Posterior vena cava (tissue), 2 donors: ENCODE measurements around the gene TGFBR3. TPM values are rescaled to one million over a fixed set of nuclear protein-coding genes. Genes with fewer than 3 reads are reported as not detected.
A peak's percentile ranks its signal among the peaks of the same experiment; 100 is the strongest.

Experiments used
- DNase-seq: peaks from one replicate; pipeline ENCODE4 v3.0.0-alpha.2; 2020; ENCODE audit warnings: low spot score
- intact Hi-C, 2 donors: fragments of 100-400 bp; cut with DNase I; formaldehyde crosslinking; loops; one replicate each; pipeline versions ENCODE4 v1.14.1 to v1.14.2; 2022 to 2023
- total RNA-seq, 2 donors: library from RNA; stranded (reverse); fragmentation: NEBNext Ultra II Directional; extraction: Animal tissue kit (Norgen Biotek cat#: 25700); gene quantifications; one replicate each; pipeline ENCODE4 v1.2.1, GENCODE V29; 2021
- donor health status: DM: yes; HTN: yes; CAD: no.
- donor health status: DM: yes; HTN: yes; CAD: no.

TGFBR3 gene
- total RNA-seq, 2 donors from 2014 or later: 86.7 to 106 TPM

DNA sequence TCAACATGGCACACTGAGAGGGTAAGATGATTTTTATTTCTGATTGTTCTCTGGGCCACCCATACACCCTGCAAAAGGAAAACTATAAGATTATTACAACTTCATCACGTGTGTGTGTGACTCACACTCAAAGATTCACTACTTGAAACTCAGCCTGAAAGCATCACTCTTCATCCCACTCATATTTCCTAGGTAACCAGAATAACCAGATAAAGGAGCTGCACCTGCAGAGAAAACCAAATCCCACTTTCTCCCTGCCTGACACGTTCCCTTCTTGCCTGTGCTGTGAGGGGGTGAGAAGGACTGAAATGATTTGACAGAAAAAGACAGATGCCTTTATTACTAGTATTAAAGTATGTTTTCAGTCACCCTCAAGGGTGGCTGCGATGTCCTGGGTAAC is 131.6 kb downstream of the TGFBR3 start:
- DNase-seq: no peak

GRCh38 chr1:91753878-91754277 is 132.1 kb downstream of the TGFBR3 start:
- no peak for DNase-seq
- intact Hi-C loops: no loop called here

More for the DNA sequence above, 131.6 kb downstream of the TGFBR3 start:
- intact Hi-C loops: no loop called here

DNA sequence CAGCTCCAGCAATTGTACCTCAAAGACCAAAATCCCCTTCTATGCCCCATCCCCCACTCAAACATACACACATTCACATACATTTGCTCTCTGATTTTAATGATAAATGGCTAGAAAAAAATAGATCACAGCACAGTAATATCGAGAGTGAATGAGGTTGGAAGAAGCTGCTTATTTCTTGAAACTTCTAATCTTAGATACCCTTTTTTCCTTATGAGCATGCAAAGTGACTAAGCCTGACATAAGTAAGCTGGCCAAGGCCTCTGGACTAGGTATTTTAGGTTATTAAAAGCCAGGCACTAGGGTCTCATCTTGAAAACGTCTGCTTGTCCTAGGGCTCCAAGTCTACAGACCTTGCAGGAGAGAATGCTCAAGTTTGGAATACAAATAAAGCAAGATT is 133.6 kb downstream of the TGFBR3 start:
- intact Hi-C loops: no loop called here
- no peak for DNase-seq

- intact Hi-C loops: no loop called here
- no peak for DNase-seq
Observed at GRCh38 chr1:91751275-91751674, 134.7 kb downstream of the TGFBR3 start.

DNA sequence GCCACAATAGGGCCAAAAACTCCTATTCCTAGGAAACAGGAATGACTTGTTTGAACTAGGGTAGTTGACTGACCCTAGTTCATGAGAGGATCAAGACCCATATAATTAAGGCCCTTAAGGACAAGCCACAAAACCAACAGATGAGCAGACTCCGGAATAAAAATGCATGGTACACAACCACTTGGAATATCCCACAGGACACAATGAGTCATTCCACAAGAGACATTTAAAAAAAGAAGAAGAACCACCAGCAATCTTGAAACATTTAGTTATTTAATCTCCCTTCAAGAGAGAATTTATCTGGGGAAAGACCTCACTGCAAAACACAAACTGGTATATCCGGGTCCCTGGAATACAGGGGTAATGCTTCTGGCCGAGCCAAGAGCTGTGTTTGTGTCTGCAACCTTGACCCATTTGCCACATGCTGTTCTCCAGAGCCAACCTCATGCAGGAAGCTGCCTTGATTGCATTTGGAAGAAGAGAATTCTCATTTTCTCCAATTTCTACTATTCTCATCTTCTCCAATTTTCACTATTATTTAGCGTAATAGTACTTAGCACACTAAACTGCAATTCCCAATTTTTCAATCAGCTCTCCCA is 135.5 kb downstream of the TGFBR3 start:
- intact Hi-C loops: no loop called here

GRCh38 chr1:91749788-91750231 is 136.1 kb downstream of the TGFBR3 start:
- no peak for DNase-seq
- intact Hi-C loops: no loop called here

More for the DNA sequence above, 135.5 kb downstream of the TGFBR3 start:
- DNase-seq: no peak

DNA sequence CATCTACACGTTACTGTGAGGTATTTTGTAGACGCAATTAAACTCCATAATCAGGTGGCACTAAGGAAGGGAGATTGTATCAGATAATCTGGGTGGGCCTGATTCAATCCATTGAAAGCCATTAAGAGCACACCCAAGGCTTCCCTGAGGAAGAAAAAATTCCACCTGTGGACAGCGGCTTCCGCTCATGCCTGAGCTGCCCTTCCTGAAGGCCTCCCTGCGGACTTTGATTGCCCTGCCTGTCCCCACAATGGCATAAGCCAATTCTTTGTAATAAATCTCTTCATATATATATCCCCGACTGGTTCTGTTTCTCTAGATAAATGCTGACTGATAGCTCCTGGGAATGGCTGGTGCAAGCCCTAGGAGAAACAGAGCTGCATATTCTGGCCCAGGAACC is 138.3 kb downstream of the TGFBR3 start:
- no peak for DNase-seq
- intact Hi-C loops: no loop called here

- DNase-seq: no peak
- intact Hi-C loops: no loop called here
Observed at GRCh38 chr1:91746728-91747338, 139.1 kb downstream of the TGFBR3 start.

DNA sequence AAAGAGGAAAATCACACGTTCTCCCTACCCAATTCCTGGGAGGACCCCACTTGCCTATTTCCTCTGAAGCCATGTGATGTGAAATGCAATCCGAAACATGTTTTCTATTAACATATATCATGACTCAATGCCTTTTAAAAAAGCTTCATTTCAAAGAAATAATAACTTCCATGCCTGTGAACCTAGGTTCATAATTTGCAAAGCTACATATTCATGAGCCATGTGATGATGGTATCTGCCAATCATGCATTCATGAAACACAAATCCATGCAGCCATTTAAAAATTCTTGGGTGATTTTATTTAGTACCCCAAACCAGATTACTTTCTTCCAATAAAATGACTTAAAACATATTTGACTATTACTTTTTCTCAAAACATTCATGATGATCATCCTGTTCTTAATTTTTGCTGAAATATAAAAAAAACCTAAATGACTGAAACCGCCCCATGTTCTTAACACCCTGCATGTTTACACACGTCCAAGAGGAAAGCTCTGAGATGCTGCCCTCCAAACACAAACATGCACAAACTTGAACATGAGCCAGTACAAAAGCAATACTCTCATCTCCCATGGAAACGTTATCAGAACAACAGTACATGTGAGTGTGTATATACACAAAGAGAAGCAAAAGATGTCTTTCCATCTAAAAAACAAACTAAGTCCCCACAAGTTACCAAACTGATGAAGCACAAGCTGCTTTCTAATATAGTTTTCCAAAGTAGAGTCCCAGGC is 140.1 kb downstream of the TGFBR3 start:
- DNase-seq: no peak
- intact Hi-C loops: no loop called here

GRCh38 chr1:91744953-91745639 is 140.9 kb downstream of the TGFBR3 start:
- no peak for DNase-seq
- intact Hi-C loops: no loop called here

GRCh38 chr1:91742848-91743292 is 143.1 kb downstream of the TGFBR3 start:
- peak; percentile 90 for DNase-seq
- intact Hi-C loops: no loop called here

DNA sequence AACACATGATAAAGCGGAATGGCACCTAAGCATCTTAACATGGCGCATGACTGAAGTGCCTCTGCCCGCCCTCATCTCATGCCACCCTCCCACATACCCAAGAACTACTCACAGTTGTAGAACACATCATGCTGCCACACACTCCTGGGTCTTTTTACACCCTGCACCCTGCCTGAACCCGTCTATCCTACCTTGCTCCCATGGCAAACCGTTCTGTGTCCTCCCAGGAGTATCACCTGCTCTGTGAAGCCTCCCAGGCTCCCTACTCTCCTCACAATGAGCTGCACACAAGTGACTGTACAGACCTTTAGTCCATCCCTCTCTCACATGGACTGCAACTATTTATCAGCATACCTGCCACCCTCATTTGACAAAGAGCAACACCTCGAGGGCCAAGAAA is 144.0 kb downstream of the TGFBR3 start:
- DNase-seq: no peak
- intact Hi-C loops: no loop called here

DNA sequence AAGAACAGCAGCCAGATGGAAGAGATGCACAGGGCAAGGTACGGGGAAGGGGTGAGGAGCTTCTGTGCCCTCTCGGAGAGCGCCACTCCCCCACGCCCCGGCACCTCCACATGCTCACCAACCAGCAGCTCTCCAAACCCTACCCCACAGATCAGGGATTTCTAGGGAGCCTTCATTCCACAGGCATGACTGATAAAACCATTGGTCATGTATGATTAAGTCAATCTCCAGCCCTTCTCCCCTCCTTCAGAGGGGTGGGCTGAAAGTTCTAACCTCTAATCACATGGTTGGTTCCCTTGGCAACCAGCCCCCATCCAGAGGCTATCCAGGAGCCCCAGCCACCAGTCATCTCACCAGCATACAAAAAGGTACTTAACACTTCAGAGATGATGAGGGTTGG is 144.7 kb downstream of the TGFBR3 start:
- intact Hi-C loops: no loop called here
- no peak for DNase-seq

DNA sequence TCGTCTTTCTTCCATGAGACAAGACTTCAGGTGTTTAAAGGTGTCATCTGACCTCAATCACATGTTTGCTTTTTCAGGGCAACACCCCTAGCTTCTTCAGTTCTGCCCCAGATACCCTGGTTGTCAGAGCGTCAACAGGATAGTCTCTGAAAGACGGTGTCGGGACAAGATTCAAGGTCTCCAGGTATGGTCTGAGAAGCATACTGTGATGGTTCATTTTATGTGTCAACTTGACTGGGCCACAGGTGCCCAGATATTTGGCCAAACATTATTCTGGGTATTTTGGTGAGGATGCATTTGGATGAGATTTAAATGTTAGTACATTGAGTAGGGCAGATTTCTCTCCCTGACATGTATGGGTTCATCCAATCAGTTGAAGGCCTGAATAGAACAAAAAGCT is 148.3 kb downstream of the TGFBR3 start:
- intact Hi-C loops: loop anchor here in 1 of 2 donors (10.0 kb wide), 1 partner anchor 163 kb away; no protein-coding TSS in a partner anchor
- DNase-seq: no peak

GRCh38 chr1:91736715-91737615 is 149.0 kb downstream of the TGFBR3 start:
- intact Hi-C loops: loop anchor here in 1 of 2 donors (10.0 kb wide), 1 partner anchor 162 kb away; no protein-coding TSS in a partner anchor
- no peak for DNase-seq

DNA sequence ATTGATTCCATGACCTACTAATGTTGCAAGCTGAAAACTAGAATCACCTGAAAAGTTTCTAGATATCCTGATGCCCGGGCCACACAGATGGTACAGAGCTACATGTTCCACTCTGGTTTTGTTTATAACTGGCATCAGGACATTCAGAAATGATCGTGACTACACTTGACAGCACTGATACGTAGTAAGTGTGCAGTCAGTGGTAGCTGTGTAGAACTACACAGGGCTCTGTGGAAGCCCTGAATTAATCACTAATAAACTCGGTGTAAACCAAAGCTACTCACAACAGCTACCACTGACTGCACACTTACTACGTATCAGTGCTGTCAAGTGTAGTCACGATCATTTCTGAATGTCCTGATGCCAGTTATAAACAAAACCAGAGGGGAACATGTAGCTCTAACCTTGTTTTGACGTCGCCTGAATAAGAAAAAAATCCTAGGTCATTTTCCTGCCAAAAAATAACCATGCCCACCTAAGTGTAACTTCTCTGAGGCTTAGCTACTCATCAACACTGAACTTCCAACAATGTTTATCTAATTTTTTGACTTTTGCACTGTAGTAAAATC is 149.7 kb downstream of the TGFBR3 start:
- intact Hi-C loops: loop anchor here in 1 of 2 donors (10.0 kb wide), 1 partner anchor 161 kb away; no protein-coding TSS in a partner anchor
- no peak for DNase-seq

DNA sequence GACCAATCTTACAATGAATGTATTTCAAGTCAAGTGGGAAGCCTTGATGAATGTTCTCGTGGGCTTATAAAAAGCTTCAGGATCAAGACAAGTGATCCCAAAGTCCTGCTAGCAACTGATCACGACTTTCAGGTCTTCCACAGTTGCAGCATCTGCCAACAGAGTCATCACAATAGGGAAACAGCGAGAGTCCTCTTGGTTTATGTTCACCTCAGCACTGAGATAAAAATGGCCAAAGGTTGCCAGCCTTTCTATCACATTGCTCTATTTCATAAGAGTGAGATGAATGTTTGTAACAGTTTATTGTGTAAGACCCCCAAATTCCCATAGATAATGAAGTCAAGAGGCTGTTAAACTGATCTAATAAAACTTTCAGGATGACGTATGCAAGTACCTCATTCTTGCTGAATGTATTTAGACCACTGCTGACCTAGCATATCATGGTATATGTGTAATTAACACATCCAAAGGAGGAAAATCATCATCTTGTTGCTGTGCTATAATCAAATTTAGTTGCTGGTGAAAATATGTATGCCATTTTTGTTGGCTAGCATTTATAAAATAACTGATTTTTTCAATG is 150.6 kb downstream of the TGFBR3 start:
- DNase-seq: no peak
- intact Hi-C loops: loop anchor here in 1 of 2 donors (10.0 kb wide), 1 partner anchor 161 kb away; no protein-coding TSS in a partner anchor

- no peak for DNase-seq
- intact Hi-C loops: loop anchor here in 1 of 2 donors (10.0 kb wide), 1 partner anchor 160 kb away; no protein-coding TSS in a partner anchor
Observed at GRCh38 chr1:91734761-91735160, 151.2 kb downstream of the TGFBR3 start.
